PC-9 (cell line): ENCODE results near the gene SLC8A1. TPM values are rescaled to one million over a fixed set of nuclear protein-coding genes. Genes with fewer than 3 reads are reported as not detected.

ENCODE experiments used
- BruUV-seq: library from RNA; stranded (reverse); fragments of 400-500 nt; replicated peaks from 2 replicates; lab custom pipeline; 2021; lab: Mats Ljungman, UMichigan
- CTCF ChIA-PET: fragments of 300-600 bp; sonication (Branson Sonifier 250); formaldehyde crosslinking; loops from one replicate; lab custom pipeline; 2022; ENCODE audit warnings: antibody characterized with exemption; lab: Charles Lee
- POLR2A ChIA-PET: fragments of 300-600 bp; sonication (Branson Sonifier 250); formaldehyde crosslinking; loops from one replicate; lab custom pipeline; 2022; ENCODE audit warnings: antibody characterized with exemption; ENCODE audit not compliant: unreplicated experiment; lab: Charles Lee
- DNase-seq, 2 experiments: peaks; one replicate each; pipeline versions ENCODE4 v3.0.0 to v3.0.0-alpha.2; 2015 to 2022; ENCODE audit warnings: mixed read lengths in 1 of 2
- H2AFZ ChIP-seq: fragments of 200-600 bp; sonication (generic); 2 replicates; pipeline ENCODE4 v1.8.1; 2017; ENCODE audit warnings: antibody characterized with exemption
- H3F3A ChIP-seq: fragments of 200-600 bp; sonication (generic); 2 replicates; pipeline ENCODE4 v1.8.1; 2017; ENCODE audit warnings: antibody characterized with exemption, mild to moderate bottlenecking, low read depth; ENCODE audit not compliant: insufficient read depth
- H3K27ac ChIP-seq: fragments of 200-600 bp; sonication (generic); 2 replicates; pipeline ENCODE4 v1.6.1; 2016; ENCODE audit warnings: mixed run types
- H3K27me3 ChIP-seq: fragments of 200-600 bp; sonication (generic); 2 replicates; pipeline ENCODE4 v1.6.1; 2016; ENCODE audit warnings: low read depth, mixed run types; ENCODE audit not compliant: insufficient read depth
- H3K36me3 ChIP-seq: fragments of 200-600 bp; sonication (generic); 2 replicates; pipeline ENCODE4 v1.6.1; 2016; ENCODE audit warnings: low read depth, mixed run types
- H3K4me1 ChIP-seq: fragments of 200-600 bp; sonication (generic); replicated peaks from 2 replicates; pipeline ENCODE4 v1.6.1; 2016; ENCODE audit warnings: mixed run types; ENCODE audit not compliant: insufficient read depth
- H3K4me2 ChIP-seq: fragments of 200-600 bp; sonication (generic); 2 replicates; pipeline ENCODE4 v1.6.1; 2017; ENCODE audit warnings: mixed run types
- H3K4me3 ChIP-seq: fragments of 200-600 bp; sonication (generic); 2 replicates; pipeline ENCODE4 v1.6.1; 2016; ENCODE audit warnings: mixed run types
- H3K79me2 ChIP-seq: fragments of 200-600 bp; sonication (generic); 2 replicates; pipeline ENCODE4 v1.6.1; 2017; ENCODE audit warnings: low read depth, mixed run types
- H3K9me2 ChIP-seq: fragments of 200-600 bp; sonication (generic); 2 replicates; pipeline ENCODE4 v1.8.1; 2017; ENCODE audit warnings: mild to moderate bottlenecking; ENCODE audit not compliant: insufficient read depth
- H3K9me3 ChIP-seq: fragments of 200-600 bp; sonication (generic); 2 replicates; pipeline ENCODE4 v1.8.1; 2016; ENCODE audit warnings: low read depth; ENCODE audit not compliant: insufficient read depth
- H4K20me1 ChIP-seq: fragments of 200-600 bp; sonication (generic); 2 replicates; pipeline ENCODE4 v1.8.1; 2017; ENCODE audit not compliant: insufficient read depth
- EZH2 ChIP-seq: fragments of 200-600 bp; sonication (generic); IDR thresholded peaks from 2 replicates; pipeline ENCODE4 v1.8.0; 2017; ENCODE audit warnings: antibody characterized with exemption, low read depth
- intact Hi-C: fragments of 100-400 bp; cut with micrococcal nuclease; formaldehyde crosslinking; loops from one replicate; pipeline ENCODE4 v1.10.0; 2022; ENCODE audit not compliant: unreplicated experiment
- total RNA-seq: library from RNA; stranded (reverse); gene quantifications from 2 replicates; pipeline ENCODE4 v1.2.3, GENCODE V29; 2021
- TF ChIP-seq, protein P1 (sequence below): fragments of 200-600 bp; sonication (generic); conservative IDR thresholded peaks from 2 replicates; pipeline ENCODE4 v1.6.1; 2017; ENCODE audit warnings: mixed run types, antibody characterized with exemption, mild to moderate bottlenecking, moderate library complexity

SLC8A1 gene
- total RNA-seq, 1 experiment from 2014 or later: 13.5 TPM

GRCh38 chr2:40244251-40244650, 207.6 kb downstream of the SLC8A1 start:
- ChIA-PET POLR2A (no interaction called here), CTCF (interaction anchor here (0.6 to 1.4 kb wide), 2 partner anchors 253 to 331 kb away, joined by 3 to 6 read pairs; no protein-coding TSS in a partner anchor)
- Histone ChIP-seq H3K9me2 (no peaks in the 10 kb centered on the region), H3K27me3 (no peaks in the 10 kb centered on the region), H3F3A (no peaks in the 10 kb centered on the region), H3K4me1 (no peaks in the 10 kb centered on the region), H3K79me2 (no peaks in the 10 kb centered on the region), H3K4me3 (no peak overlapping the region), H3K36me3 (no peaks in the 10 kb centered on the region), H3K27ac (no peak overlapping the region), H2AFZ (no peak overlapping the region), H4K20me1 (no peaks in the 10 kb centered on the region), H3K4me2 (no peak overlapping the region), H3K9me3 (no peaks in the 10 kb centered on the region; the same call in 1 of the 2 replicates)
- intact Hi-C loops: loop anchor here (1.0 to 10.0 kb wide), 5 partner anchors 159 to 521 kb away; no protein-coding TSS in a partner anchor
- no peak for TF ChIP-seq EZH2
- TF ChIP-seq, protein P1, sequence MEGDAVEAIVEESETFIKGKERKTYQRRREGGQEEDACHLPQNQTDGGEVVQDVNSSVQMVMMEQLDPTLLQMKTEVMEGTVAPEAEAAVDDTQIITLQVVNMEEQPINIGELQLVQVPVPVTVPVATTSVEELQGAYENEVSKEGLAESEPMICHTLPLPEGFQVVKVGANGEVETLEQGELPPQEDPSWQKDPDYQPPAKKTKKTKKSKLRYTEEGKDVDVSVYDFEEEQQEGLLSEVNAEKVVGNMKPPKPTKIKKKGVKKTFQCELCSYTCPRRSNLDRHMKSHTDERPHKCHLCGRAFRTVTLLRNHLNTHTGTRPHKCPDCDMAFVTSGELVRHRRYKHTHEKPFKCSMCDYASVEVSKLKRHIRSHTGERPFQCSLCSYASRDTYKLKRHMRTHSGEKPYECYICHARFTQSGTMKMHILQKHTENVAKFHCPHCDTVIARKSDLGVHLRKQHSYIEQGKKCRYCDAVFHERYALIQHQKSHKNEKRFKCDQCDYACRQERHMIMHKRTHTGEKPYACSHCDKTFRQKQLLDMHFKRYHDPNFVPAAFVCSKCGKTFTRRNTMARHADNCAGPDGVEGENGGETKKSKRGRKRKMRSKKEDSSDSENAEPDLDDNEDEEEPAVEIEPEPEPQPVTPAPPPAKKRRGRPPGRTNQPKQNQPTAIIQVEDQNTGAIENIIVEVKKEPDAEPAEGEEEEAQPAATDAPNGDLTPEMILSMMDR: no peak
- BruUV-seq: no TSS peak
- no peak for DNase-seq

- no TSS peak for BruUV-seq
- CTCF ChIA-PET: interaction anchor here (1.4 kb wide), 1 partner anchor 330 kb away, joined by 6 read pairs; no protein-coding TSS in a partner anchor
- Histone ChIP-seq H3F3A (no peaks in the 10 kb centered on the region), H3K4me2 (no peak overlapping the region), H3K9me3 (no peaks in the 10 kb centered on the region; the same call in 1 of the 2 replicates), H2AFZ (no peak overlapping the region), H3K79me2 (no peaks in the 10 kb centered on the region), H3K9me2 (no peaks in the 10 kb centered on the region), H3K27me3 (no peaks in the 10 kb centered on the region), H3K27ac (no peak overlapping the region), H3K4me1 (no peaks in the 10 kb centered on the region), H4K20me1 (no peaks in the 10 kb centered on the region), H3K36me3 (no peaks in the 10 kb centered on the region), H3K4me3 (no peak overlapping the region)
- no peak for TF ChIP-seq EZH2
- TF ChIP-seq, protein P1: no peak
- POLR2A ChIA-PET: no interaction called here
- no peak for DNase-seq
- intact Hi-C loops: loop anchor here (1.0 to 10.0 kb wide), 5 partner anchors 159 to 521 kb away; no protein-coding TSS in a partner anchor
These were observed 208.2 kb downstream of the SLC8A1 start for GRCh38 chr2:40243581-40244187.

DNA sequence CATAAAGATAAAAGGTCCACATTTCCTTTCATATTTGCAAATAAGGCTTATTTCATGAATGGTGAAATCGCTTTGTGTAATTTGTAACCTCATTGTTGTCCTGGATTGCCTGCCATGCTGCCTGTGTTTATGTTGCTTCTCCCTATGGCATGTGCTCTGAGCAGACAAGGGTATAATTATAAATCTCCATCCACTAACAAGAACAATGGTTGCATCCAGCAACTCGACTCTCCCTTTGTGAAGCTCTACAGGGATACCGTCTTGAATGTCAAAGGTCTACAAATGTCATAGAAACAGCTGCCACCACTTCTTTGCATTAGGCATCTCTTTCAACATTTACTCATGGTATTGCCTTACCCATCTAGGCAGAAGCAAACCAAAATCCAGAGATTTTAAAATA, 209.6 kb downstream of the SLC8A1 start:
- TF ChIP-seq, protein P1: no peak
- TF ChIP-seq EZH2: no peak
- CTCF ChIA-PET: no interaction called here

More for the DNA sequence above, 209.6 kb downstream of the SLC8A1 start:
- no peak for DNase-seq
- Histone ChIP-seq H3K27ac (no peak overlapping the region), H3K4me3 (no peak overlapping the region), H3K27me3 (no peaks in the 10 kb centered on the region), H3K36me3 (no peaks in the 10 kb centered on the region), H3K79me2 (no peaks in the 10 kb centered on the region), H2AFZ (no peak overlapping the region), H3K4me1 (no peaks in the 10 kb centered on the region), H3K4me2 (no peak overlapping the region), H3F3A (no peaks in the 10 kb centered on the region), H3K9me2 (no peaks in the 10 kb centered on the region), H3K9me3 (no peaks in the 10 kb centered on the region; the same call in 1 of the 2 replicates), H4K20me1 (no peaks in the 10 kb centered on the region)
- BruUV-seq: no TSS peak
- intact Hi-C loops: loop anchor here (5.0 to 10.0 kb wide), 2 partner anchors 330 to 522 kb away; no protein-coding TSS in a partner anchor
- POLR2A ChIA-PET: no interaction called here
